HG03159 (cell line): ENCODE measurements around the gene B4GALT5.

Source experiments
- ATAC-seq: cut with Tn5 transposase; IDR thresholded peaks from one replicate; pipeline ENCODE4 v1.9.1; 2021; ENCODE audit warnings: mild to moderate bottlenecking, moderate library complexity; ENCODE audit not compliant: unreplicated experiment

Gene B4GALT5

DNA sequence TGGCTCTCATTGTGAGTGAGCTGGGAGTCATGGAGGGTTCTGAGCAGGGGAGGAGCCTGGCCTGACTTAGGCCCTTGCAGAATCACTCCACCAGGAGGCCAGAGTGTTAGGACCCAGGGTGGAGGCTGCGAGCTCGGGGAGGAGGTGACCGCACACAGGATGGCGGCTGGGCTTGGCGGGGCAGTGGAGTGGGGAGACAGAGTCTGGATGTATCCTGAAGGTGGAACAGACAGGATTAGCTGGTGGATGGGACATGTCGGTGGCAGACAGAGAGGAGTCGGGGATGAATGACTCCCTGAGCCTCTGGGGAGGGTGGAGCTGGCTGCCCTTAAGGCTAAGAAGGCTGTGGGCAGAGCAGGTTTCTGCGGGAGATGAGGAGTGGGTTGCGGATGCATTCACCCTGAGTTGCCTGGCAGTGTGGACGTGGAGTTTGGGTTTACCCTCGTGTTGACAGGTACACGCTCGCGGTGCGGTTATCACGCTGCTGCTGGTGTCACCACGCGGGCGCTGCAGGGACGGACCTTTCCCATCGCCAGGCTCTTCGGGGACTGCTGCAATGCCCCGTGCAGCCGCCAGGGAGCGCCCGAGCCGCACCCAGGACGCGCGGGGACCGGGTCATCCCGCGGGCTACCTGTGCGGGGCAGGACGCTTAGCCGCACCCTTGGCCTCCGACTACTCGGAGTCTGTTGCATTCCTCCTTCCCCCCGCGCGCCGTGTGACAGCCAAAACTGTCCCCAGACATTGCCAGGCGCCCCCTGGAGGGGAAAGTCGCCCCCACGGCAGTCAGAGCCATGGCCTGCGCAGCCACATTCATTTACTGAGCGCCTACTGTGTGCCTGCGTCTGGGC, 102.8 kb downstream of the B4GALT5 start:
- no peak for ATAC-seq

DNA sequence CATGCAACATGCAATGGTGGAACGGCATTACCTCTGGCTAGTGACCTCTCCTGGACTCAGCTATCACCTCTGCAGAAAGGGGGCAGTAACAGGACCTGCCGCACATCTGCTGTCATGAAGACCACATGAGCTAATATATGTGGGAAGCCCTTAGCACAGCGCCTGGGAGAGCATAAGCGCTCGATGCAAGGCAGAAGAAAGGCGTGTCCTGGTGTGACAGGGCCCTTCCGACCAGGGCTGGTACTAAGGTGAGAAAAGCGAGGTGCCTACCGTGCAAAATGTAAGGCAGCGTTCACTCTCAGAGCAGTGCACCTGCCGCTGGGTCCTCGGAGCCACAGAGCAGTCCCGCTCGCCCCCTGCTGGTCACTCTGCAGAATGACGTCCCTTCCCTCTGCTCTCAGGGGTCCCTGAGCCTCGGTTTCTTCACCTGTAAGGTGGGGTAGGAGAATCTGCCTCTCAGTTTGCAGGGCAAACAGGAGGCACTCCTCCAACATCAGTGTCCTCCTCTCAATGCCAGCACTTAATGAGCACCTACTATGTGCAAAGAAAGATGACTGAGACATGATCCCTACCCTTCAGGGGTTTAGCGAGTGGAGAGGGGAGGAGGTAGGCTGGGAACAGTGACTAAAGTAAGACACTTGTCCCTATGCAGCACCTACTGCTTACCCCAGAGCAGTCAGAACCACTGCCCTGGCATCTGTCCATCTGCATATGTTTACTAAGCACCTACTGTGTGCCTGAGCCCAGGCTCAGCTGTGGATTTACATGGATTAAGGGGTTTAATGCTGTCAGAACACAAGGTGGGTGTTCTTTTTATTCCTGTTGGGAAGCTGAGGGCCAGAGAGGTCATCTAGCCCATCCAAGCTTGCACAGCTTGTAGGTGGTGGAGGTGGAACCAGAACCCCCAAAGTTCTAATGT, 104.7 kb downstream of the B4GALT5 start:
- no peak for ATAC-seq

DNA sequence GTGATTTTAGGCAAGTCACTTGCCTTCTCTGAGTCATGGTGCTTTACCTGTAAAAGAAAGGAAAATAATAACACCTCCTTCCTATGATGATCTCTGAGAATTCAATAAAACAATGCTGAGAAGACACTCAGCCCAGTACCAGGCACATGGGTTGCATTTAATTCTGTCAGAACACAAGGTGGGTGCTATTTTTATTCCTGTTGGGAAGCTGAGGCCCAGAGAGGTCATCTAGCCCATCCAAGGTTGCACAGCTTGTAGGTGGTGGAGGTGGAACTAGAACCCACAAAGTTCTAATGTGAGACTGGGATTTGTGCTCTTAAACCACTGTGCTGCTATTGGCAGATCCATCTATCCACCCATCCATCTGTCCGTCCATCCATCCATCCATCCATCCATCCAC, 106.1 kb downstream of the B4GALT5 start:
- ATAC-seq: no peak

DNA sequence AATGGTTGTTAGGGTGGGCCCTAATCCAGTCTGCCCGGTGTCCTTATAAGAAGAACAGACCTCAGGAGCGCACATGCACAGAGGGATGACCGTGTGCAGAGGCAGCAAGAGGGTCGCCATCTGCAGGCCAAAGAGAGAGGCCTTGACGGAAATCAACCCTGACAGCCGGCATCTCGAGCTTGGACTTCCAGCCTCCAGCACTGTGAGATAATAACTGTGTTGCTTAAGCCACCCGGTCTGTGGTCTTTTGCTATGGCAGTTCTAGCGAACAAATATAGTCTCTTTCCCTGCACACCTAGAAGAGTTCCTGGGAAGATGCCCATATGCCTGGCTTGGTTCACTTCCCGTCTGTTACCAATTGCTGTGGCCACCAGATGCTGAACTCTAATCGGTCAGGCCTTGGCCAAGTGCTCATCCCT, 110.5 kb downstream of the B4GALT5 start:
- no peak for ATAC-seq

DNA sequence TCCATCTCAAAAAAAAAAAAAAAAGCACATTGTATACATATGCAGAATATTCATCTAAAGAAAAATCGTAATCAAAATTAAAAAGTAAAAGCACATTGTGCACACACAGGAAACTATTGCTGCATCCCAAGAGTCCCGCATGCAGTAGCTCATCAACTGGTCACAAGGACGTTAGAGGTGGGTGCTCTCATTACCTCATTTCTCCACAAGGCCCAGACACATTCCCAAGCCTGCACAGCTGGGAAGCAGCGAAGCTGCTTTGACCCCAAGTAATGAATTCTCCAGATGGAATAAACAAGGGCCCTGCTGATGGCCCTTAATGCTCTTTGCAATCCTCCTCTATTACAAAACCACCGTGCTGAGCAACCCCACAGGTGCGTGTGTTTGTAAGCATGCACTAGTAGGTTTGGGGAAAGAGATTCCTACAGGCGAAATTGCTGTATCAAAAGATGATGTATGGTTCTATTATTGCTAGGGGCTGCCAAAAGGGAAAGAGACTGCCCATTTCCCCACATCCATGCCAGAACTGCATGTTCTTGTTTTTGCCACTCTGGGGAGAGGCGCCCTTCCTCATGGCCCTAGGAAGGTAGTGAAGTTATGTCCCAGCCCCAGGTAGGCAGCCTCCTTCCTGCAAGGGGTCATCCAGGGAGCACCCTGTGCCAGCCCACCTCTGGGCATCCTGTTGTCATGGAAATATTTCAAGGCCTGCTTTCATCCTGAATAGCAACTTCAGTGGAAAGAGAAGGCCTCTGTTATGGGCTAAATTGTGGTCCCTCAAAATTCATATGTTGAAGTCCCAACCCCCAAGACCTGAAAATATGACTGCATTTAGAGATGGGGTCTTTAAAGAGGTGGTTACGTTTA, 111.1 kb downstream of the B4GALT5 start:
- no peak for ATAC-seq

DNA sequence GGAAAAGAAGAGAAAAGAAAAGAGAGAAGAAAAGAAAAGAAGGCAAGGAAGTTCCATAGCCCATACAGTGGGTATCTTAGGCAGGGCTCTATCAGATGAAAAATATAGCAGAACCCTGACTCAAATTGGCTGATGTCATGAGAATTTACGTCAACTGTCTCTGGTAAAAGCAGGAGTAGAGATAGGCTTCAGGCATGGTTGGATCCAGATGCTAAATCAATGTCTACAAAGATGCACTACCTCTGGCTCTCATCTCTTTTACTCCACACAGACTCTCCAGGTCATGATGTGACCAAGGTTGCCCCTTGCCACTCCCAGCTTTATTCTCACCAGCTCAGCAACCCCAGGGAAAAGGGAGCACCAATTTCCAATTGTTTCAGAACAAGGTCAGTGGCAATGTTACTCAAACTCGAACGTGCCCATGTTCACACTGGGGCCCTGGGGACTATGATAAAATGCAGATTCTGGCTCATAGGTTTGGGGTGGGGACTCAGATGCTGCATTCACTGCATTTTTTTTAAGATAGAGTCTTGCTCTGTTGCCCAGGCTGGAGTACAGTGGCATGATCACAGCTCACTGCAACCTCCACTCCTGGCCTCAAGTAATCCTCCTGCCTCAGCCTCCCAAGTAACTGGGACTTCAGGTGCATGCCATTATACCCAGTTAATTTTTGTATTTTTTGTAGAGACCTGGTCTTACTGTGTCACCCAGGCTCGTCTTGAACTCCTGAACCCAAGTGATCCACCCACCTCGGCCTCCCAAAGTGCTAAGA, 112.3 kb downstream of the B4GALT5 start:
- ATAC-seq: no peak

DNA sequence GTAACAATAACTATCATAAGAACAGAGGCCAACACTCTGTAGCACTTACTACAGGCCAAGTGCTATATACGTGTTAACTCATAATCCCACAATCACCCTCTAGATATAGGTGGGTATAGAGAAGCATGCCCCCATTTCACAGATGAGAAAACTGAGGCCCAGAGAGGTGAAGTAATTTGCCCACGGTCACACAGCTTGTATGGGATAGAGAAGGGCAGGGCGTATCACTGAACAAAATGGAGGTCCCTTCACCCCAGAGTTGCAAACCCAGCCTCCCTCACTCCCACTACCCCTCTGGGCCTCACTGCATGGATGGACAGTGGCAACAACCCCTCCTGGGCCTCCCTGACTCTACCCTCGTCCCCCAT, 113.9 kb downstream of the B4GALT5 start:
- ATAC-seq: no peak

DNA sequence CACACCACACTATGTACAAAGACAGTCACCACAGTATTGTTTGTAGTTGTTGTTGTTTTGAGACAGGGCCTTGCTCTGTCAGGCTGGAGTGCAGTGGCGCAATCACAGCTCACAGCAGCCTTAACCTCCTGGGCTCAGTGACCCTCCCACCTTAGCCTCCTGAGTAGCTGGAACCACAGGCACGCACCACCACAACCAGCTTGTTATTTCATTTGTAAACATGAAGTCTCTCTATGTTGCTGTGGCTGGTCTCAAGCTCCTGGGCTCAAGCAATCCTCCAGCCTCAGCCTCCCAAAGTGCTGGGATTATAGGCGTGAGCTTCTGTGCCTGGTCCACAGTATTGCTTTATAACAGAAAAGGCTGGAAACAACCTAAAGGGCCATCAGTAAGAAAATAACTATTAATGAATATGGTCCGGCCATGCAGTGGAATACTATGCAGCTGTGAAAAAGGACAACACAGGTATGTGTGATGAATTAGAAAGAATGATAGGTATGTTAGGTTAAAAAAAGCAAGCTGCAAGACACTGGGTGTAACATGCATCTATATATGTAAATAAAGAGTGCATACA, 115.8 kb downstream of the B4GALT5 start:
- no peak for ATAC-seq

DNA sequence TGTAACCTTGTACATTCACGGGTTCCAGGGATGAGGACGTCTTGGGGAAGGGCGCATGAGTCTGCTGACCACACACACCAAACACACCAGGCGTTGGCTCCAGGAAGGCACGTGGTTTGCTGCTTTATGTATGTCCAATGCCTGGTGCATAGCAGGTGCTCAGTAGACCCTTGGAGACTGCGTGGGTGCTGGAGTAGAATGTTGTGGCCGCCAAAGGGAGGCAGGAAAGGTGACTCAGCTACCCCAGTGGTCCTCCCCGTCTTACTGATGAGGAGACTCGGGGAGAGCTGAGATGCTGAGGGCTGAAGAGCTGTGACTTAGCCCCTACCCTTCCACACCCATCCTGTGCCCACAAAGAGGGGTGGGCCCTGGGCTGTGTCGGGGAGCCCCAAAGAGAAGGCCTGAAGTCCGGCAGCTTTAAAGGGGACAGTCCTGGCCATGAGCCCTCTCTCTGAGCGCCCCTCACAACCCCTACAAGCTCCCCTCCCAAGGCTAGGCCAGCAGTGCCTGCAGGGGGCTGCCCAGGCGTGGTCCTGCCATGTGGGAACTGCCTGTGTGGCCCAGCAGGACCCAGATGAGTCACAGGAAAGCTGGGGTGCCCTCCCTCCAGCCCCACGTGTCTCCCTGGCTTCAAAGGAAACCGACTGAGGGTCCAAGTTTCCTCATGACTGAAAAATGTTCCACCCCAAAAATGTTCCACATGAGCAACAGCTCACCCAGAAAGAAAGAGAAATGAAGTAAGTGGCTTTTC, 117.7 kb downstream of the B4GALT5 start:
- ATAC-seq: no peak

DNA sequence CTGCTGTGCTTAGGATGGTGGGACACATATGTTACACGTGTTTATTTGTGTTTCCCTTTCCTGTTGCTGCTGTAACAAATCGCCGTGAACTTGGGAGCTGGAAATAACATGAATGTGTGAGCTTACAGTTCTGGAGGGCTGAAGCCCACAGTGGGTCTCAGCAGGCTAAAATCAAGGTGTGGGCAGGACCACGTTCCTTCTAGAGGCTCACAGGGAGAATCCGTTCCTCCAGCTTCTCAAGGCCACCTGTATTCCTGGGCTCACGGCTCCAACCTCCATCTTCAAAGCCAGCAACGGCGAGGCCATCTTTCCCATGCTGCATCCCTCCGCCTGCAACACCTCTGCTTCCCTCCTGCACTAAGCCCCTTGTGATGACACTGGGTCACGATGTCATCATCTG, 118.3 kb downstream of the B4GALT5 start:
- no peak for ATAC-seq

DNA sequence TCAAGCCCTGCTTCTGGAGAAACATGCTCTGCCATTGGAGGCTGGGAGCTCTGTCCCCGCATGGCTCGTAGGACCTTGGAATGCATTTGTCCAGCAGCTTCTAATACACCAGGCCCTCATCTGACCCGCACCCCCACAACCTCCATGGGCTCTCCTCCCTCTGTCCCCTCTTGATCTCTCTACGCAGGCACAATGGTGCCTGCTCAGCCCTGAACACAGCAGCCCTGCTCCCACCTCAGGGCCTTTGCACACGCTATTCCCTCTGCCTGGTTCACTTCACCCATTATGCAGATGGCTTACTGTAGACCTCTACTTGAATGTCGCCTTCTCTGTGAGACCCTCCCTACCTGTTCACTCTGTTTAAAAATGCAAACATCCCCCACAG, 118.8 kb downstream of the B4GALT5 start:
- no peak for ATAC-seq

DNA sequence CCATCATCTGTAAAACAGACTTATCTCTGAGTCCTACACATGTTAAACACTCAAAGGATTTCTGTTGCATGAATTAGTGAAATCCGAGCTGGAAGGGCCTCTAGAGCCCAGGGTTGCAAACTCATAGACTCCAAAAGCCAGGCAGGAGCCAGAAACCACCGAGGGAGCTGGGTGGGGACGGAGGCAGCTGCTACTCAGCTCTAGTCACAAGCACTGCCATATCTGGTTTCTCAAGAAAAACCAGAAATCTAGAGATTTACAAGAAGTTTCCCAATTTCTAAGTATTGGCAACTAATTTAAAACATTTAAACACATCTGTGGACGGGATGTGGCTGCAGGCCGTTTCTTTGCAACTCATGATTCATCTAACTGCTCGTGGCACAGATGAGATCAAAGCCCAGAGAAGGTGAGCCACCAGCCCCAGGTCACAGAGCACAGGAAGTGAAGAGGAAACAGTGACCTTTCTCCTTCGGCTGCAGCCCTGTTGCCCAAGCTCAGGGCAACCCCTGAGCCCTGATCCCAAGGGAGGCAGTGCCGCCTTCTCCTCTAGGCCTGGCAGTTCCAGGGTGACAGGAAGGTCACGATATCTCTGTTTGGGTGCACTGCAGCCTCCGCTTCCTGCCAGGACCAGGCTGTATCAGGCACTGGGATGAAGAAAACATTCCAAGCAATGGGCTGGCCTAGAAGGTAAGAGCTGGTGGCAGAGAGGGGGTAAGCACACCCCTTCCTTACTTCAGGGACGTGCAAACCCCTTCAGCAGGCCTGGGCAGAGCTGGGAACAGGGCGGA, 119.3 kb downstream of the B4GALT5 start:
- ATAC-seq: no peak

DNA sequence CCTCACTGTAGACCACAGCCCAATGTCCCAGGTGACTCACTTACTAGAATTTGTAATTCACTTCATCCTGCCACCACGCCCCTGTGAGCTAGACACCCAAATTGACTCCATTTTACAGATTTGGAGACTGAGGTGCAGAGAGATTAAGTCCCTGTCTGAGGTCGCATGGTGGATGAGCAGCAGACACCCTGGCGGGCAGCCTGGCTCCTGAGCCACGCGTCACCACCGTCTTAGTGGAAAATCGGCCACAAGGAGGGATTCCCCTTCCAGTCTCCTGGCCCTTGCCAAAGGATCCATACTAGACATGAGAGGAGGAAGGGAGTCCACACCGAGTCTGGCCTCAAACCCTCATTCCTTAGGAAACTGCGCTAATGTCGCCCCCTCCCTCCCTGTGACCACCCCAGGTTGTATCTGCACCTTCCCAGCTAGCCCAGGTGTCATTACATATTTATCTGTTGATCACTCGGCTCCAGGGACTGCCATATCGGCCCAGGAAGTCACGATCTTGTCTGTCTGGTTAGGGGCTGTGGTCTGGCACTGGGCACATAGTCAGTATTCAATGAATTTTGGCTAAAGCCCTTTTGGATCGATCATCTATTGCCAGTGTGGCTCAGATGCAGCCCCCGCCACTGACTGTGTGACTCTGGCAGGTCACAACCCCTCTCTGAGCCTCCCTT, 120.1 kb downstream of the B4GALT5 start:
- ATAC-seq: no peak

DNA sequence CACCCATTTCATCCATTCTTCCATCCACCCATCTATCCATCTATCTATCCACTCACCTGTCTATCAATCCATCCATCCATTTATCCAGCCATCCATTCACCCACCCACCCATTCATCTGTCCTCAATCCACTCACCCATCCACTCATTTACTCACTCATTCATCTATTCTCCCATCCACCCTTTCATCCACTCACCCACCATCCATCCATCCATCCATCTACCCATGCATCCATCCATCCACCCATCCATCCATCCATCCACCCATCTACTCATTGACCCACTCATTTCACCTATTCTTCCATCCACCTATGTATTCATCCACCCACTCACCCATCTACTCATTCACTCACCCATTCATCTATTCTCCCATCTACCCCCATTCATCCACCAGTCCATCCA, 121.6 kb downstream of the B4GALT5 start:
- ATAC-seq: no peak

DNA sequence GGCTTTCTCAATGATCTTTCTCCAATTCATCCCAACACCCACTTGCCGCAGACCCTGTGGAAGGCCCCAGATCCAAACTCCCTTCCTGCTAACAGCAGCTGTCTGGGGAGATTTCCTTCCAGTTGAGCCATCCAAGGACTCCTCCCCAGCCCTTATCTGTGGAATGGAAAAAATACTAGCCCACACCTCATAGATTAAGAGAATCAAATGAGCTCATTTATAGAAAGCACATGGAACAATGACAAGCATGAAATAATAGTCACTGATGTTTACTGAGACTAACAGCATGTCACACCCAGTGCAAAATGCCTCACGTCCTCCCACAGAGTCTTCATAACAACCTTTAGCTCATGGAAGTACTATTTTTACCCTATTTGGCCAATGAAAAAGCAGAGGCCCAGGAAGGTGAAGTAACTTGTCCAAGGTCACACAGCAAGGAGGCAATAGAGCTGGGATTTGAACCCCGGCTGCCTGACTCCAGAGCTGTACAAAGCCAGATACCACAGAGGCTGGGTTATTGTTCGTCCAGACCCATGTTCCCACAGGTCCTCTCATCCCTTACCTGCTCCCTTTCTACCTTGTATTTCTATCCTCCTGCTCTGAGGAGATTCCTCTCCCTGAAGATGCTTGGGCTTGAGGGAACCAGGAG, 122.3 kb downstream of the B4GALT5 start:
- no peak for ATAC-seq

DNA sequence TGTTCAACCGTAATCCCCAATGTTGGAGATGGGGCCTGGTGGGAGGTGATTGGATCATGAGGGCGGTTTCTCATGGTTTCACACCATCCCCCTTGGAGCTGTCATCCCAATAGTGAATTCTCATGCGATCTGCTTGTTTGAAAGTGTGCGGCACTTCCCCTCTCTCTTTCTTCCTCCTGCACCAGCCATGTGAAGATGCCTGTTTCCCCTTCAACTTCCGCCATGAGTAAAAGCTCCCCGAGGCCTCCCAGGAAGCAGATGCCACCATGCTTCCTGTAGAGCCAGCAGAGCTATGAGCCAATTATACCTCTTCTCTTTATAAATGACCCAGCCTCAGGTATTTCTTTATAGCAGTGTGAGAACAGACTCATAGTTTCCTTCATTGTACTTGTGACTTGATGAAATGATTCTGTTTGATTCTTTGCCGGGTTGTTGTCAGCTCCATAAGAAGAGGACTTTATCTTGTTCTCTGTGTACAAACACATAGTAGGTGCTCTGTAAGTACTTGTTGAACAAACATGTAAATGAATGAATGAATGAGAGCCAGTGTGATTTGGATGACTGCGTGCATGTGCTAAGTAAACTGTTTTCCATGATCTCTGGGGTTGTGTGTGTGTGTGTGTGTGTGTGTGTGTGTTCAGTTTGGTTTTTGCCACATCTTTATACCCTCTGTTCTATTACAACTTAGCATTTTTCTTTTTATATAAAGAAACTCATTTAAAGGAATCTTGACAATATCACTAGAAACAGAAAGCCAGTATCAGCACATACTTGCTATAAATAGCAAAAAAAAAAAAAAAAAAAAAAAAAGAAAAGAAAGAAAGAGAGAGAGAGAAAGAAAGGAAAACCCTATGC, 123.3 kb downstream of the B4GALT5 start:
- ATAC-seq: no peak

DNA sequence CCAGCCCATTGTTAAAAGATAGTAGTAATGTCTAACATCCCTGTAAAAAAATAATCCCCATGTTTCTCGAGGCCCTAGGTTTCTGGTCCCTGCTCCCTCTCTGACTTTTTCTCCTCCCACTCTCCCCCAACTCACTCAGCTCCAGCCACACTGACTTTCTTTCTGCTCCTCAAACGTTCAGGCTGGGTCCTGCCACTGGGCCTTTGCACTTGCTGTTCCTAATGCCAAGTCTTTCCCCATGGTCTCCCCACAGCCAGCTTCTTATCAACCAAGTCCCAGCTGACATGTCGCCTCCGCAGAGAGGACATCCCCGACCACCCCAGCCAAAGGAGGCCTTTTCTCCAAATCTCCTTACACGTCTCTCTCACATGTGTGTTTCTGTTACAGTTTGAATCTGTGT, 123.9 kb downstream of the B4GALT5 start:
- no peak for ATAC-seq
